ENCODE data around the gene EPB41L2.

The EPB41L2 gene

DNA sequence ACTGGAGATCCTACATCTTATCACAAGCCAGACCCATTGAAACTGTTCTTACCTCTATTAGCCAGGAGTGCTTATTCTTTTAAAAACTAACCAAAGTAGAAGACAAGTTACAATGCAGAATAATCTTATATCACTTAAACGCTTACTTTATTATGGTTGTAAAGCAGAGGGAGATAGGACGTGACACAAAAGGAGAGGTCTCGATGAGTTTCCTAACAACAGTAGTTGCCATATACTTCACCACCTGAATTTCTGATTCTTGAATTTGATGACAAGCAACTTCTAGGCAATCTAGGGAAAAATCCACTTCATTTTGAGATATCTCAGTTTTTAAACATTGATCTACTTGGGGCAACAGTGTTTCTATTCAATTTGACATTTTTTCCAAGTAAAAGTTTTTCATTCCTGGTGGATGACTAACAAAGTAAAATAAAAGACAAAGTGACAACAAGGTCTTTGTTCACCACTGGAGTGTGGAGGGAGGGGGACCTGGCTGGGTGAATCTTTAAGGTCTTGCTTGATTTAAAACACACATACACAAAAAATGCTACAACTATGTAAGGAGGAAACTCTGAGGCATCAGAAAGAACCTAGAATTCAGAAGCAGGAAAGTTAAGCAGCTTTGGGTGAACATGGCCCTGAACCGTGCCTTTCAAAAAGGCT is 125.0 kb downstream of the EPB41L2 start:
- TF ChIP-seq, protein P1, sequence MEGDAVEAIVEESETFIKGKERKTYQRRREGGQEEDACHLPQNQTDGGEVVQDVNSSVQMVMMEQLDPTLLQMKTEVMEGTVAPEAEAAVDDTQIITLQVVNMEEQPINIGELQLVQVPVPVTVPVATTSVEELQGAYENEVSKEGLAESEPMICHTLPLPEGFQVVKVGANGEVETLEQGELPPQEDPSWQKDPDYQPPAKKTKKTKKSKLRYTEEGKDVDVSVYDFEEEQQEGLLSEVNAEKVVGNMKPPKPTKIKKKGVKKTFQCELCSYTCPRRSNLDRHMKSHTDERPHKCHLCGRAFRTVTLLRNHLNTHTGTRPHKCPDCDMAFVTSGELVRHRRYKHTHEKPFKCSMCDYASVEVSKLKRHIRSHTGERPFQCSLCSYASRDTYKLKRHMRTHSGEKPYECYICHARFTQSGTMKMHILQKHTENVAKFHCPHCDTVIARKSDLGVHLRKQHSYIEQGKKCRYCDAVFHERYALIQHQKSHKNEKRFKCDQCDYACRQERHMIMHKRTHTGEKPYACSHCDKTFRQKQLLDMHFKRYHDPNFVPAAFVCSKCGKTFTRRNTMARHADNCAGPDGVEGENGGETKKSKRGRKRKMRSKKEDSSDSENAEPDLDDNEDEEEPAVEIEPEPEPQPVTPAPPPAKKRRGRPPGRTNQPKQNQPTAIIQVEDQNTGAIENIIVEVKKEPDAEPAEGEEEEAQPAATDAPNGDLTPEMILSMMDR (IDR thresholded peaks at IDR 0.05; ENCODE audit: borderline replicate concordance, insufficient read depth, low read depth, low read length) = no peak

DNA sequence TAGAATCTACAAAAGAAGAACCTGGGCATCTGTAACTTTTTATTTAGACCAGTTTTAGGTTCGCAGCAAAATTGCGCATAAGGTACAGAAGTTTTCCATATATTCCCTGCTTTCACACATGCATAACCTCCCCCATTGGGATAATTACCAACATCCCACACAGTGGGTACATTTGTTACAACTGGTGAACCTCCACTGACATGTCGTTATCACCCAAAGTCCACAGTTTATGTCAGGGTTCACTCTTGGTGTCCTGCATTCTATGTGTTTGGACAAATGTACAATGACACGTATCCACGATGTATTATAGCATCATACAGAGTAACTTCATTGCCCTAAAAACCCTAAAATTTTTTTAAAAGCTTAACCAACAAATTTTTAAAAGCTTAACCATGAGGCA is 126.1 kb downstream of the EPB41L2 start:
- TF ChIP-seq, protein P1 (IDR thresholded peaks at IDR 0.05; ENCODE audit: borderline replicate concordance, insufficient read depth, low read depth, low read length) = no peak
- no peak overlapping the region for H3K4me3 ChIP-seq (ENCODE audit: low read depth, low read length)

More for the DNA sequence above, 125.0 kb downstream of the EPB41L2 start:
- H3K4me3 ChIP-seq (ENCODE audit: low read depth, low read length) = no peak overlapping the region

DNA sequence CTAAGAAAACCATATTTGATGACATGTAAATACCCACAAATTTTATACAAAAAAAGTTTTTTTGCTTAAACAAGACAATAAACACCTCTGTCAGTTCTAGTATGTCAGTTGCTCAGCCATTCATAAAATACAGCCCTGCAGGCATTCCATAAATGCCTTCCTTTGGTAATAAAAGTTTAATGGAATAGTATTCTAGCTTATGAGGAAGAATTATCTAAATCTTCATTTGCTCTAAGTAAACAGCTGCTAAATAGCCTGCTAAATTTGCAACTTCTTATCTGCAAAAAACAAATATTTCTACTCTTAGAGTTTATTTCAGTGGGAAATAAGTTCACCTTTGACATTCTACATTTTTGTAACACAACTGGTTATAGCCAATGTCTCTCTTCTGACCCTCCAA is 127.1 kb downstream of the EPB41L2 start:
- TF ChIP-seq, protein P1 (IDR thresholded peaks at IDR 0.05; ENCODE audit: borderline replicate concordance, insufficient read depth, low read depth, low read length) = no peak
- no peak overlapping the region for H3K4me3 ChIP-seq (ENCODE audit: low read depth, low read length)

DNA sequence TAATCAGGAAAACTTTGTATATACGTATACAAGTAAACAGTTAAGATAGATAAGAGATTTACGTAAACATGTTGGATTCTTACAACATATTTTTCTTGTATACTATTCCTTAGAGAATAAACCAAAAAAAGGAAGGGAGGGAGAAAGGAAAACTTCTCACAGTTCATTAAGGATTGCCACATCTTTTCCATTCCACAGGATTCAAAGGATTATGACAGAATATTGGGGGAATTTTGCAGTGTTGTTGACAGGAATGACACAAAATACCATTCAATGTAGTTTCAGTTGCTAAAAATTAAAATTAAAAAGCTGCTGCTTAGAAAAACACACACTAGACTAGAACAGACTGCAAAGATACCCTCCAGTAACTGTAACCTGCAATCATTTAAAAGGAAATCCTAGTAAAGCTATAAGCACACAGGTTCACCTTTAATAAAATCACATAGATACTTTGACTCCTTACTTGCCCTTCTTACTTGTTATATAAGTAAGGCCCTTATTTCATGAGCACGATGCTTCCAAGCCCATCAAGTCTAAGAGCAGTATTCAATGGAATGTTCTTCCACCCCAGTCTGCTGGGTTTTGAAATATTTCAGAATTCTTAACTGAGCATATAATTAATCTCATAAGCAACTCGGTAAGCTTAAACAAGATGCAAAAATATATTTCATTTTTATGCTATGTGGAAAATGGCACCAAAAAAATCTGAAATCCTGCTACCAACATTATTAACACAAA is 128.0 kb downstream of the EPB41L2 start:
- TF ChIP-seq, protein P1 (IDR thresholded peaks at IDR 0.05; ENCODE audit: borderline replicate concordance, insufficient read depth, low read depth, low read length) = no peak
- no peak overlapping the region for H3K4me3 ChIP-seq (ENCODE audit: low read depth, low read length)

DNA sequence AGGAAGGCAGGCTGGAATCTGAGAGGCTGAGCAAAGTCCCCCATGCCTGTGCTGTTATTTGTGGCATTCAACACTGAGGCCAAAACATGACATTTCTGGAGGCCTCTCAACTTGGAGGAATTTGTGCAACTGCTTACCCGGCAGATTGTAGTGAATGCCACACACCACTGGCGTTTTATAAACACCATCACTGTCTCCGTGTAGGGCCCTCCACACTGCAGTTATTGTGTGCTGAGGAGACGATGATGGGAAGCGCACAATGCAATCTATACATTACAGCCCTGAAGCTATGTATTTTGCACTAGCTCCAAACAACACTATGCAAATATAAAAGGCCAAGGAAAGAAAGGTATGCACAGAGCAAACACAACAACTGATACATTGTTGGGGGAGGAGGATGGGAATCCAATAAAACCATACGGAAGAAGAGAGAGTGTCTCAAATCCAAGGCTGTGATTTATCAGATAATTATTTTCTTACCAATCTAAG is 129.3 kb downstream of the EPB41L2 start:
- no peak overlapping the region for H3K4me3 ChIP-seq (ENCODE audit: low read depth, low read length)
- TF ChIP-seq, protein P1 (IDR thresholded peaks at IDR 0.05; ENCODE audit: borderline replicate concordance, insufficient read depth, low read depth, low read length) = no peak

DNA sequence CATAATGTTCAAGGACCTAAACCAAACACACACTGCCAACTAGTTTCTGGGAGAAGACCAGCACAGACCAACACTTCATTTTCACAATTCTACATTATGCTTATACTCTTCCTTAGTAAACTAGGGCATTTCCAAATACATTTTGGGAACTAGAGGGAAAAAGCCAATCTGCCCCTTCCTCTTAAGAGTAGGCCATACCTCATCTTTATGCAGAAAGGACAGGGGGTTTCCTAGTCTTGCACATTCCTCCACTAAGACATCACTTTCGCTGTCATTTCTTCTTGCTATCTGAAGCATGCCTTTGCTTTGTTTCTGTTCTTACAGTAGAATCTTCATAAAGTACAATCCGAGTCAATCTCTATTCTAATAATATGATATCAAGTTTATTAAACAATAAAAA is 130.1 kb downstream of the EPB41L2 start:
- TF ChIP-seq, protein P1 (IDR thresholded peaks at IDR 0.05; ENCODE audit: borderline replicate concordance, insufficient read depth, low read depth, low read length) = no peak
- no peak overlapping the region for H3K4me3 ChIP-seq (ENCODE audit: low read depth, low read length)

DNA sequence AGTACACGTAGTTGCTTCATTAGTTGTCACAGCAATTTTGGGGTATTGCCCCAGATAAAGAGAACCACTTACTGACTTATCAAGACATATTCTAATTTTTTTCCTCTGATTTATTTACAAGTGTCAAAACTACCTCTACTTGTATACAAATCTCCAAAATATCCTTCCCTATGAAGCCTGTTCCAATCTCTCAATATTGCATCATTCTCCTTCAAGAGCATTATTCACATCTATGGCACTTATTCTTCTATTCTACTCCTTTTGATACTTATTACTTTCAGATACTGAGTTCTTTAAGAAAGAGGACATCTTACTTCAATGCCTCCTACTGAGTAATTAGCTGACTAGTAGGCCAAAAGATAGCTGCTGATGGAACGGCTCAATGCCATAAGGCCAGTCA is 130.6 kb downstream of the EPB41L2 start:
- TF ChIP-seq, protein P1 (IDR thresholded peaks at IDR 0.05; ENCODE audit: borderline replicate concordance, insufficient read depth, low read depth, low read length) = no peak
- H3K4me3 ChIP-seq (ENCODE audit: low read depth, low read length) = no peak overlapping the region

Data from GM12875 (cell line).